Measurements from ENCODE around the gene AADACL3.

DNA sequence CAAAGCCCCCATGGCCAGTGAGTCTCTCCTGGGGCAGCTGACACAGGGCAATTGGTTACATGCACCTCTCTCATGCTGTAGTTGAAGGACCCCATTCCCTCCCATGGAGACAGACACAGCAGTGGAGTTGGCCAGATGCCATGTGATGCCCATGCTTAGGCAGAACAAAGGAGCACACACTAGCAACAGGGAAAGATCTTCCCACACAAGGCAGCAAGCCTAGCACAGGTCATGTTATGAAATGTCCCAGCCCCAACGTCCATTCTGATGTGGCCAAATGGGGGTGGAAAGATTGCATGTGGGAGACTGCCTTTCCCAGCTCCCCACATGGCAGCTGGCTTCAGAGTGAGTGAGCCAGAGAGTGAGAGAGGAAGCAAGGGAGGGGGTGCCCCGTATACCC is 37.6 kb upstream of the AADACL3 start:
- TF ChIP-seq EZH2 (IDR thresholded peaks at IDR 0.05; ENCODE audit: insufficient read depth, poor library complexity, severe bottlenecking), result no peak
- TF ChIP-seq EZH2phosphoT487 (IDR thresholded peaks at IDR 0.05; ENCODE audit: insufficient read depth, low read depth), result no peak
